Subcutaneous abdominal adipose tissue (tissue), 5 donors: ENCODE measurements around the gene NAALADL2.

Experiments used
- H3K27ac ChIP-seq: one replicate; pipeline ENCODE4 v1.7.0; 2013; ENCODE audit warnings: low read depth, mild to moderate bottlenecking, inconsistent platforms, low read length, moderate library complexity
- H3K27me3 ChIP-seq, 5 donors: one replicate each; pipeline ENCODE4 v1.7.0; 2013; ENCODE audit warnings: low read length in 5 of 5, inconsistent platforms in 1 of 5; ENCODE audit not compliant: control insufficient read depth in 5 of 5, insufficient read depth in 4 of 5
- H3K36me3 ChIP-seq, 5 donors: one replicate each; pipeline ENCODE4 v1.7.0; 2013; ENCODE audit warnings: low read length in 5 of 5; ENCODE audit not compliant: control insufficient read depth in 5 of 5, insufficient read depth in 5 of 5
- H3K4me1 ChIP-seq, 5 donors: one replicate each; pipeline ENCODE4 v1.7.0; 2013; ENCODE audit warnings: low read length in 5 of 5, mild to moderate bottlenecking in 3 of 5, moderate library complexity in 1 of 5; ENCODE audit not compliant: control insufficient read depth in 5 of 5, insufficient read depth in 5 of 5
- H3K4me3 ChIP-seq, 5 donors: one replicate each; pipeline ENCODE4 v1.7.0; 2013; ENCODE audit warnings: low read length in 5 of 5, low read depth in 1 of 5
- H3K9ac ChIP-seq, 5 donors: one replicate each; pipeline ENCODE4 v1.7.0; 2013; ENCODE audit warnings: low read length in 5 of 5, mild to moderate bottlenecking in 4 of 5, moderate library complexity in 3 of 5
- H3K9me3 ChIP-seq, 5 donors: one replicate each; pipeline ENCODE4 v1.7.0; 2013; ENCODE audit warnings: low read length in 5 of 5; ENCODE audit not compliant: control insufficient read depth in 5 of 5
- donor health status: healthy.
- donor health status: healthy.
- donor health status: healthy.
- donor health status: healthy.
- donor health status: healthy.

Gene NAALADL2

GRCh38 chr3:174859114-174859735, at the start of gene NAALADL2:
NAALADL2 (plus strand) TSS chr3:174859334.
- no peak within 1 kb of the TSS for H3K27ac ChIP-seq
- no peak within 1 kb of the TSS for H3K9ac ChIP-seq
- H3K4me3 ChIP-seq: no peak within 1 kb of the TSS
- no peaks in the 10 kb centered on the region for H3K9me3 ChIP-seq
- no peaks in the 10 kb centered on the region for H3K27me3 ChIP-seq
- no peaks in the 10 kb centered on the region for H3K36me3 ChIP-seq
- no peaks in the 10 kb centered on the region for H3K4me1 ChIP-seq

GRCh38 chr3:174810254-174810653, 48.9 kb upstream of the NAALADL2 start:
- Histone ChIP-seq H3K9ac (no peak overlapping the region), H3K9me3 (no peaks in the 10 kb centered on the region), H3K27me3 (no peaks in the 10 kb centered on the region), H3K4me1 (peaks cover 0 to 5% (median 0%) of the 10 kb centered on the region in 5 donors), H3K36me3 (no peaks in the 10 kb centered on the region), H3K4me3 (no peak overlapping the region), H3K27ac (no peak overlapping the region)

- H3K9ac ChIP-seq: no peak overlapping the region
- H3K36me3 ChIP-seq: no peaks in the 10 kb centered on the region
- H3K27ac ChIP-seq: no peak overlapping the region
- H3K4me3 ChIP-seq: no peak overlapping the region
- H3K4me1 ChIP-seq: peaks cover 0 to 5% (median 0%) of the 10 kb centered on the region in 5 donors
- H3K9me3 ChIP-seq: no peaks in the 10 kb centered on the region
- H3K27me3 ChIP-seq: no peaks in the 10 kb centered on the region
Observed at GRCh38 chr3:174812172-174812862, 46.8 kb upstream of the NAALADL2 start.

GRCh38 chr3:174815750-174816149, 43.4 kb upstream of the NAALADL2 start:
- H3K4me3 ChIP-seq: no peak overlapping the region
- H3K9ac ChIP-seq: no peak overlapping the region
- no peaks in the 10 kb centered on the region for H3K9me3 ChIP-seq
- H3K36me3 ChIP-seq: no peaks in the 10 kb centered on the region
- H3K27me3 ChIP-seq: no peaks in the 10 kb centered on the region
- no peak overlapping the region for H3K27ac ChIP-seq
- no peaks in the 10 kb centered on the region for H3K4me1 ChIP-seq

- Histone ChIP-seq H3K4me3 (no peak overlapping the region), H3K27me3 (no peaks in the 10 kb centered on the region), H3K9me3 (peaks cover 0 to 4% (median 0%) of the 10 kb centered on the region in 5 donors), H3K27ac (no peak overlapping the region), H3K36me3 (no peaks in the 10 kb centered on the region), H3K4me1 (no peaks in the 10 kb centered on the region), H3K9ac (no peak overlapping the region)
Observed at GRCh38 chr3:174820885-174821284, 38.2 kb upstream of the NAALADL2 start.

- H3K4me1 ChIP-seq: no peaks in the 10 kb centered on the region
- no peak overlapping the region for H3K4me3 ChIP-seq
- H3K9ac ChIP-seq: no peak overlapping the region
- no peaks in the 10 kb centered on the region for H3K36me3 ChIP-seq
- no peak overlapping the region for H3K27ac ChIP-seq
- no peaks in the 10 kb centered on the region for H3K27me3 ChIP-seq
- peaks cover 0 to 4% (median 0%) of the 10 kb centered on the region in 5 donors for H3K9me3 ChIP-seq
Observed at GRCh38 chr3:174821477-174821876, 37.7 kb upstream of the NAALADL2 start.

- Histone ChIP-seq H3K36me3 (no peaks in the 10 kb centered on the region), H3K4me3 (no peak overlapping the region), H3K9me3 (peaks cover 0 to 4% (median 0%) of the 10 kb centered on the region in 5 donors), H3K27me3 (no peaks in the 10 kb centered on the region), H3K9ac (no peak overlapping the region), H3K4me1 (no peaks in the 10 kb centered on the region), H3K27ac (no peak overlapping the region)
Observed at GRCh38 chr3:174822320-174822719, 36.8 kb upstream of the NAALADL2 start.

- Histone ChIP-seq H3K9me3 (peaks cover 0 to 4% (median 0%) of the 10 kb centered on the region in 5 donors), H3K9ac (no peak overlapping the region), H3K27ac (no peak overlapping the region), H3K36me3 (no peaks in the 10 kb centered on the region), H3K4me3 (no peak overlapping the region), H3K27me3 (no peaks in the 10 kb centered on the region), H3K4me1 (no peaks in the 10 kb centered on the region)
Observed at GRCh38 chr3:174826069-174826468, 33.1 kb upstream of the NAALADL2 start.

- H3K4me1 ChIP-seq: no peaks in the 10 kb centered on the region
Observed at GRCh38 chr3:174844746-174845145, 14.4 kb upstream of the NAALADL2 start.

GRCh38 chr3:174846055-174846454, 13.1 kb upstream of the NAALADL2 start:
- no peak overlapping the region for H3K9ac ChIP-seq
- no peak overlapping the region for H3K27ac ChIP-seq
- H3K36me3 ChIP-seq: no peaks in the 10 kb centered on the region
- H3K4me3 ChIP-seq: no peak overlapping the region
- H3K4me1 ChIP-seq: no peaks in the 10 kb centered on the region
- H3K27me3 ChIP-seq: no peaks in the 10 kb centered on the region
- H3K9me3 ChIP-seq: peaks cover 0 to 5% (median 0%) of the 10 kb centered on the region in 5 donors

More at GRCh38 chr3:174844746-174845145, 14.4 kb upstream of the NAALADL2 start:
- Histone ChIP-seq H3K36me3 (no peaks in the 10 kb centered on the region), H3K27me3 (no peaks in the 10 kb centered on the region), H3K4me3 (no peak overlapping the region), H3K9ac (no peak overlapping the region), H3K27ac (no peak overlapping the region), H3K9me3 (peaks cover 0 to 5% (median 0%) of the 10 kb centered on the region in 5 donors)
